GM19023 (cell line): ENCODE results near the gene RARA.
"Not testable (repeated sequence)": the region's sequence is repeated elsewhere in the genome, so short reads cannot be mapped to it uniquely, and the experiment has no call there.

ENCODE experiments used
- ATAC-seq: cut with Tn5 transposase; IDR thresholded peaks from one replicate; pipeline ENCODE4 v1.9.1; 2021; ENCODE audit warnings: mild to moderate bottlenecking, moderate library complexity; ENCODE audit not compliant: unreplicated experiment

Gene RARA

GRCh38 chr17:40297511-40297910 is 11.5 kb upstream of the RARA start:
- ATAC-seq: no peak

- no peak for ATAC-seq
Observed at GRCh38 chr17:40298726-40299125, 10.3 kb upstream of the RARA start.

GRCh38 chr17:40299159-40299757 is 9.7 kb upstream of the RARA start:
- ATAC-seq: not testable (repeated sequence)

DNA sequence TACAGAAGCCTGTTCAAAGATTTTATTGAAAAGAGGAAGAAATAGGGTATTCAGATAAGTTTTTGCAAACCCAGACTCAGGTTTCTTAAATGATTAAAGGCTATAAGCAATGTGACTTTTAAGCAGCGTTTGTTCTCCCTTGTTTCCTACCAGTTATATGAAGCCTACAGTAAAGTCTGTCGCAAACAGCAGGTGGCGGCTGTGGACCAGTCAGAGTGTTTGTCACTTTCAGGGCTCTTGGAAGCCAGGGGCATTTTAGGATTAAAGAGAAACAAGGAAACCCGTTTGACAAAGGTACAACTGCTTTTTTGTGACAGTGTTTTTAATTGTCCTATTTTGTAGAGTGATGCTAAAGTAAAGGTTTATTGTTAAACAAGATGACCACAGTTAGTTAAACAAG is 7.7 kb upstream of the RARA start:
- ATAC-seq: no peak

- ATAC-seq: no peak
Observed at GRCh38 chr17:40303009-40303657, 5.8 kb upstream of the RARA start.

DNA sequence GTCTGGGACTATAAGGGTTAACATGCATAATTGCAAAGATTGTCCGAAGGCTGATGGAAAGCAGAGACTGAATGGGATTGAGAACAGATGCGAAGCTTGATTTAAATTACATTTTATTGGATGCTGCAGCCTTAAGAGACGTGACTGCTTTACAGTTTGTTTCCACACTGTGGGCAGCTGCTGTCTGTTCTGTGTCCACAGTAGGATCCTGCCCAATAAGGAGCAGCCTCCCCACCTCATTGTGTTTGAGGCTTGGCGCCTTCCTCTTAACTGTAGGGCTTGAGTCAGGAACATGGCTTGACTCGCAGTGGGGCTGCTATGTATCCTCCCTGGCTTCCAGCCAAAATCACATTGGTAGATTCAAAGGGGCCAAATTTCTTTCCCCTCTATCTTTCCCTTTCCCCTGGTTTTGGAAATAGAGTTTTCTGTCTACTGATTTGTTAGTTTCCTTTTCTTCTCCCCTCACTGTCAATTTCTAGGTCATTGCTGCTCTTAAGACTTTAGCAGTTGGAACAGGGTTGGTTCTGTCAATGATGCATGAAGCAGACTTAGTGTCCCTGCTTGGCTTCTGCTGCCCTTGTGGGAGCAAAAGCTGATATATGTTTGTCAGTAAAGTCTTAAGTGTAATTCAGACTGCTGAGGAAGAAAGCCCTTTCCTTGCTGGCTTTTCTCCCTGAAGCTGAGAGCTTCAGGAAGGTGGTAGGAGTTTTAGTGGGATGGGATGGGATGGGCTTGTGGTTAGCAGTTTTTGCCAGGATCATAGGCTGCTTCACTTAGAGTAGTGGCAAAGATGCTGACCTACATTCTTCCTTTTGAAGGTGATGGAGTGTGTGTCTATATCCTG is 5.0 kb upstream of the RARA start:
- ATAC-seq: no peak

DNA sequence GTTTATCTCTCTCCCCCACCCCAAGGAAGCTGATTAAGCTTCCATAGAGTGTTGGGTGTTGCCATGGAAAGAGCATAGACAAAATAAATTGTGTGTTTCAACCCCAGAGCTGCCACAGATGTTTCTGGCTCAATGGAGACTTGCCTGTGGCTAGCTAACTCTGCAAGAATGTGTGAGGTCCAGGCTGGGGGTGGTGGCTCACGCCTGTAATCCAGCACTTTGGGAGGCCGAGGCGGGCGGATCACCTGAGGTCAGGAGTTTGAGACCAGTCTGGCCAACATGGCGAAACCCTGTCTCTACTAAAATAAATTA is 4.5 kb upstream of the RARA start:
- ATAC-seq: not testable (repeated sequence)

- not testable (repeated sequence) for ATAC-seq
Observed at GRCh38 chr17:40304866-40305265, 4.1 kb upstream of the RARA start.

DNA sequence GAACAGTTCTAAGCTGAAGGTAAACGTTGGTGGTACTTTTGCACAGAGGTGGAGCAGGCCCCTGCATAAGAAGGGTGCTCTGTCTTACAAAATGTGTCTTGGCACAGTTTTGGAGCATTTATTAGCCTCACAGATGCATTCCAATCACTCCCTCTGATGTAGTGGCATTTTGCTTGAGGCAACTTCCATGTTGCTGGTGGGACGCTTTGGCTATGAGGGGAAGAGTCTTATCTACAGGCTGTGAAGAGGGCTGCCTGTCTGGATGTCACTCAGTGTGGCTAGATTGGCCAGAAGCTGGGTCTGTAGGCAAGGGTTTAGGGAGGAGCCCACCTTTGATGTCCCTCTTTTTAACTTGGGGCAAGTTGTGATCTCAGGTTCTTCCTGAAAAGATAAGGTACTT is 2.6 kb upstream of the RARA start:
- no peak for ATAC-seq

GRCh38 chr17:40307001-40307730 is 1.8 kb upstream of the RARA start:
- no peak for ATAC-seq

DNA sequence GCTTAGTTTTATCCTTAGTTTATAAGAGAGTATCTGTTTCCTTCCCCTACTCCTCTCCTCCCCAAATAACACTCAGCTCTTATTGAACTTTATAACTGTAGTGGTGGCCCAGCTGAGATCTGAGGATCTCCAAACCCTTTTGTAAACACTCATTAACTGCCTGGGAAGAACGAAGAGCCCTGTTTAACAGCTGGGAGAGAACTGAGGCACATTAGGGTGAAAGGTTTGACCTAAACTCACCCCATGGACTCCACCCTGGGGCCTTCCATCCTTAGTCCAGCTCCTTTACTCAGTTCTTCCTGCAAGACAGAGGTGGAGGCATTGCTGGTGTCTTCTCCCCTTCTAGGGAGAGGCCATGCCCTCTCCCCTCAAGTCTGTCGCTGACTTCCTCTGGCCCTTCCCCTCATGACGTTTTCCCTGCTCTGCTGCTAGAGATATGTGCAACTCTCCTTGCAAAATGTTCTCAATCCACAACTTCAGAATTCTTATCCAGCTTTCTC is 1.2 kb upstream of the RARA start:
- no peak for ATAC-seq

- ATAC-seq: no peak
Observed at GRCh38 chr17:40309949-40310510, 1.1 kb downstream of the RARA start.

DNA sequence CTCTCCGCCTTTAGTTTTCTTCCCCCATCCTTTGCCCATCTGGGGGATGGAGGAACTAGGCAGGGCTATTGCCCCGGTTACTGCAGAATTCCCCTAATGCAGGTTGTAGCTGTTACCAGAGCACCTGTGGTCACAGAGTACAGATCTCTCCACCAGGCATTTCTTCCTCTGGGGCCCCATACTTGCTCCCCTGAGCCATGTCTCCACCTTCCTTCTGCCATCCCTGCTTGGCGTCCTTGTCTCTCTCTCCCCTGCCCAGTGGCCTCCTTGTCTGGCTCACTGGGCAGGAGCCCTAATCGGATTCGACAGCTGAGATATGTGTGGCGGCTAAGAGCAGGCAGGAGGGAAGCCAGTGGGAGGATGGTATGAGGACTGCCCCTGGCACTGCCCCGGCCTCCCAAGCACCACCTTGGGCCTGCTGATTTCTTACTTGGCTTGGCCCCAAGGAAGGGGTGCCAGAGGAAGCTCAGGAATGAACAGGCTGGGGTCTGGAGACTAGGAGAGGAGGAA is 2.0 kb downstream of the RARA start:
- ATAC-seq: no peak

DNA sequence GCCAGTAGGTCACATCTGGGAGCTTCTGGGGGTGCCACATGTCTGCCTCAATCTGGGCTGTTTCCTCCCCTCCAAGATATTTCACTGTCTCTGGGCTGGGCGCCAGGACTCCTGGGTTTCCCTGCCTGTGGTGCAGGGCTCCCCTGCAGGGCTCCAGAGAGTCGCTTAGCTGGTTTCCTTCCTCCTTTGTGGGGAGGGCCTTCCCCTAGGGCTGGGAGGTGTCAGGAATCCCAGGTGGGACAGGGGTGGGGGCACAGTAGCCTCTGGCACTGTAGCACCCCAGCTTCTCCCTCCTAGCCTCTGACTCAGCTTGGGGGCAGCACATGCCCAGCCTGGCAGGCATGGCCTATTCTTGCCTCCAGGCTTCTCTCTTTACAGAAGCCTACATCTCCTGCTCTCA is 2.6 kb downstream of the RARA start:
- no peak for ATAC-seq

GRCh38 chr17:40312131-40312731 is 3.3 kb downstream of the RARA start:
- ATAC-seq: no peak

GRCh38 chr17:40312893-40313667 is 4.1 kb downstream of the RARA start:
- no peak for ATAC-seq

GRCh38 chr17:40313668-40314583 is 4.9 kb downstream of the RARA start:
- no peak for ATAC-seq

GRCh38 chr17:40314584-40314956 is 5.6 kb downstream of the RARA start:
- ATAC-seq: no peak

DNA sequence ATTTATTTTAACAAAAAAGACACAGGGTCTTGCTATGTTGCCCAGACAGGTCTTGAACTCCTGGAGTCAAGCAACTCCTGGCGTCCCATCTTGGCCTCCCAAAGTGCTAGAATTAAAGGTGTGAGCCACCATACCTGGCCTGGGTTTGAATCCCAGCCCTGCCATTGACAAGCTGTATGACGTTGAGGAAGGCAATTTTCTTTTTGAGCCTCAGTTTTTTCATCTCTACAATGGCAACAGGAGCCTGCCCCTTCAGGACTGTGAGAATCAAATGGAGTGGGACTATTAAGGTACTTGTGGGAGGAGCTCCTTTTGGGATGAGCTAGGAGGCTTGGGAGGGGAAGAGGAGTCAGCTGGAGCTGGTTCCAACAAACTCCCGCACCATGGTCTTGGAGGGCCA is 6.2 kb downstream of the RARA start:
- ATAC-seq: no peak
